SJCRH30 (cell line): ENCODE data around the gene SDHAF4. TPM values are rescaled to one million over a fixed set of nuclear protein-coding genes. Genes with fewer than 3 reads are reported as not detected.

ENCODE experiments used
- DNase-seq, 2 experiments: peaks; one replicate each; pipeline ENCODE4 v3.0.0-alpha.2; 2015 to 2020
- H3K27ac ChIP-seq: fragments of 250-450 bp; sonication (Bioruptor Pico); 2 replicates; pipeline ENCODE4 v1.5.1; 2020; ENCODE audit warnings: mild to moderate bottlenecking, moderate library complexity
- H3K27me3 ChIP-seq: fragments of 250-450 bp; sonication (Bioruptor Pico); 2 replicates; pipeline ENCODE4 v1.5.1; 2020; ENCODE audit warnings: mild to moderate bottlenecking, moderate library complexity
- H3K36me3 ChIP-seq: fragments of 250-450 bp; sonication (Bioruptor Pico); 2 replicates; pipeline ENCODE4 v1.5.1; 2020; ENCODE audit warnings: mild to moderate bottlenecking, moderate library complexity
- H3K4me1 ChIP-seq: fragments of 250-450 bp; sonication (Bioruptor Pico); 2 replicates; pipeline ENCODE4 v1.5.1; 2020; ENCODE audit warnings: mild to moderate bottlenecking, moderate library complexity
- H3K4me3 ChIP-seq: fragments of 250-450 bp; sonication (Bioruptor Pico); 2 replicates; pipeline ENCODE4 v1.5.1; 2020; ENCODE audit warnings: mild to moderate bottlenecking, moderate library complexity
- H3K9me3 ChIP-seq: fragments of 250-450 bp; sonication (Bioruptor Pico); replicated peaks from 2 replicates; pipeline ENCODE4 v1.5.1; 2020; ENCODE audit warnings: mild to moderate bottlenecking, moderate library complexity
- total RNA-seq: library from RNA; depleted of rRNA; stranded (reverse); fragments of >200 nt; shearing (Covaris generic); gene quantifications from 2 replicates; pipeline ENCODE4 v1.2.3, GENCODE V29; 2014; rRNA removed

SDHAF4 gene
- total RNA-seq, 1 experiment from 2014 or later: 10.6 TPM

- Histone ChIP-seq H3K9me3 (no peaks in the 10 kb centered on the region; the same call in 1 of the 2 replicates), H3K36me3 (no peaks in the 10 kb centered on the region), H3K27me3 (no peaks in the 10 kb centered on the region), H3K4me1 (no peaks in the 10 kb centered on the region), H3K27ac (no peak overlapping the region), H3K4me3 (no peak overlapping the region)
- DNase-seq: no peak
Observed at GRCh38 chr6:70620746-70621145, 54.0 kb downstream of the SDHAF4 start.

- Histone ChIP-seq H3K27me3 (no peaks in the 10 kb centered on the region), H3K4me1 (no peaks in the 10 kb centered on the region)
Observed at GRCh38 chr6:70622461-70622860, 55.7 kb downstream of the SDHAF4 start.

GRCh38 chr6:70625436-70625835 lies 58.7 kb downstream of the SDHAF4 start:
- Histone ChIP-seq H3K36me3 (no peaks in the 10 kb centered on the region), H3K27ac (no peak overlapping the region), H3K4me1 (no peaks in the 10 kb centered on the region), H3K27me3 (no peaks in the 10 kb centered on the region), H3K4me3 (no peak overlapping the region), H3K9me3 (no peaks in the 10 kb centered on the region; the same call in 1 of the 2 replicates)
- DNase-seq: no peak

More at GRCh38 chr6:70622461-70622860, 55.7 kb downstream of the SDHAF4 start:
- H3K9me3 ChIP-seq: no peaks in the 10 kb centered on the region; the same call in 1 of the 2 replicates
- no peaks in the 10 kb centered on the region for H3K36me3 ChIP-seq
- no peak overlapping the region for H3K4me3 ChIP-seq
- no peak overlapping the region for H3K27ac ChIP-seq
- DNase-seq: no peak

- H3K27me3 ChIP-seq: no peaks in the 10 kb centered on the region
- no peaks in the 10 kb centered on the region for H3K9me3 ChIP-seq
- no peak overlapping the region for H3K4me3 ChIP-seq
- no peak overlapping the region for H3K27ac ChIP-seq
- DNase-seq: no peak
- no peaks in the 10 kb centered on the region for H3K4me1 ChIP-seq
- H3K36me3 ChIP-seq: no peaks in the 10 kb centered on the region
Observed at GRCh38 chr6:70627500-70628254, 60.9 kb downstream of the SDHAF4 start.

DNA sequence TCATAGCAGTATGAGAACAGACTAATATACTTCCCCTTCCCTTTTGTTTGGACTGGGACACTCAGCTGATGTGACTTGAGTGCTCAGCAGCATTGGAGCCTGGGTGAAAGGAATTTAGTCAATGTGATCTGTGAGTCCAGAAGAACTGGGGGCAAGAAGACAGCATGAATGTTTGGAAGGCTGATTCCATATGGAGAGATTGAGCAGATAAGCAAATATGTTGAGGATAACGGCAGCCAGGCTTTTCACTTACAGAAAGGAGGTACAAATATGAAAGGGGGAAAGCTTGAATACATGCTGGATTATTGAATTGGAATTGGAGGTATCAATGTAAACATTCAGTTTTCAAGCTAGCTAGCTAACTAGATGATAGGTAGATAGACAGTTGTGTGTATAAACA lies 63.2 kb downstream of the SDHAF4 start:
- no peak for DNase-seq
- H3K4me3 ChIP-seq: no peak overlapping the region
- no peaks in the 10 kb centered on the region for H3K9me3 ChIP-seq
- H3K27me3 ChIP-seq: no peaks in the 10 kb centered on the region
- no peaks in the 10 kb centered on the region for H3K36me3 ChIP-seq
- H3K4me1 ChIP-seq: no peaks in the 10 kb centered on the region
- no peak overlapping the region for H3K27ac ChIP-seq

GRCh38 chr6:70633870-70634269 lies 67.1 kb downstream of the SDHAF4 start:
- no peaks in the 10 kb centered on the region for H3K36me3 ChIP-seq
- no peak overlapping the region for H3K4me3 ChIP-seq
- no peak for DNase-seq
- H3K27me3 ChIP-seq: no peaks in the 10 kb centered on the region; the same call in 1 of the 2 replicates
- H3K4me1 ChIP-seq: no peaks in the 10 kb centered on the region
- H3K9me3 ChIP-seq: no peaks in the 10 kb centered on the region
- H3K27ac ChIP-seq: no peak overlapping the region

DNA sequence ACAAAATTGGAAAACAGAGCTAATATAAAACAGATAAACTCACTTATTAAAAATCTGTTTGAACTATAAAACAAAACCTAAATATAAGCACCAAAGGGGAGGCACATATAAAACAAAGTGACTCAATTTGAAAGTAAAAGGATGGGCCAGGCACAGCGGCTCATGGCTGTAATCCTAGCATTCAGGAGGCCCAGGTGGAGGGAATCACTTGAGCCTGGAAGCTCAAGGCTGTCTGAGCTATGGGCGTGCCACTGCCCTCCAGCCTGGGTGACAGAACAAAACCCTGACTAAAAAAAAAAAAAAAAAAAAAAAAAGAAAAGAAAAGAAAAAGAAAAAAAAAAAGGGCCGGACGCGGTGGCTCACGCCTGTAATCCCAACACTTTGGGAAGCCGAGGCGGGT lies 69.9 kb downstream of the SDHAF4 start:
- no peak for DNase-seq
- Histone ChIP-seq H3K9me3 (no peaks in the 10 kb centered on the region), H3K36me3 (no peaks in the 10 kb centered on the region), H3K4me3 (no peak overlapping the region), H3K4me1 (no peaks in the 10 kb centered on the region), H3K27ac (no peak overlapping the region), H3K27me3 (peaks cover 3% of the 10 kb centered on the region; the same call in 1 of the 2 replicates)

- peaks cover 3% of the 10 kb centered on the region; the same call in 1 of the 2 replicates for H3K27me3 ChIP-seq
- H3K36me3 ChIP-seq: no peaks in the 10 kb centered on the region
- no peak overlapping the region for H3K4me3 ChIP-seq
- H3K4me1 ChIP-seq: no peaks in the 10 kb centered on the region
- no peak overlapping the region for H3K27ac ChIP-seq
- no peak for DNase-seq
- no peaks in the 10 kb centered on the region for H3K9me3 ChIP-seq
Observed at GRCh38 chr6:70638468-70638867, 71.7 kb downstream of the SDHAF4 start.

Other genes with a start within 250 kb of the SDHAF4 start
- gene FAM135A, start 153.4 kb upstream of the SDHAF4 start, total RNA-seq: 46.5 and 53.7 TPM in 2 replicates
- gene SMAP1, start 101.0 kb downstream of the SDHAF4 start, total RNA-seq: 35.5 and 35.7 TPM in 2 replicates